Measurements from ENCODE around the gene SLC22A23. TPM values are rescaled to one million over a fixed set of nuclear protein-coding genes. Genes with fewer than 3 reads are reported as not detected.

Gene SLC22A23
- total and polyA plus RNA-seq, 2 of the 4 experiments (the other 2 are of a cell fraction), result 0.72 to 1.6 TPM

GRCh38 chr6:3285732-3286131, 171.1 kb downstream of the SLC22A23 start:
- BruUV-seq (replicated peaks), result no TSS peak
- Histone ChIP-seq H3K4me2 (ENCODE audit: low read depth, low read length) (no peak overlapping the region), H3K27me3 (ENCODE audit: control insufficient read depth, insufficient read depth, low read length) (no peaks in the 10 kb centered on the region; the same call in 1 of the 2 replicates), H3K14ac (replicated peaks; ENCODE audit: low read depth, low read length) (no peak overlapping the region), H4K8ac (ENCODE audit: low read depth in 2 of 2, low read length in 2 of 2) (no peak overlapping the region), H2BK20ac (ENCODE audit: low read depth, low read length) (no peak overlapping the region), H2BK120ac (ENCODE audit: low read depth, low read length) (no peak overlapping the region), H3K4me3 (ENCODE audit: insufficient read depth, low read depth, low read length) (no peak overlapping the region), H2AK9ac (replicated peaks; ENCODE audit: low read depth, low read length, poor library complexity) (no peak overlapping the region), H2BK15ac (ENCODE audit: low read depth, low read length) (no peak overlapping the region), H3K4me1 (ENCODE audit: control insufficient read depth, insufficient read depth, low read length) (peaks cover 18% of the 10 kb centered on the region), H3K23ac (ENCODE audit: low read depth, low read length) (no peak overlapping the region), H3K79me1 (ENCODE audit: low read depth in 1 of 2, low read length in 2 of 2) (no peaks in the 10 kb centered on the region), H3K9me3 (ENCODE audit: control insufficient read depth, insufficient read depth, low read length) (no peaks in the 10 kb centered on the region), H4K20me1 (ENCODE audit: insufficient read depth, low read length) (peaks cover 20% of the 10 kb centered on the region), H4K5ac (ENCODE audit: low read depth, low read length) (no peak overlapping the region), H3K27ac (ENCODE audit: insufficient read depth, low read length) (no peak overlapping the region), H4K91ac (ENCODE audit: insufficient read depth, low read depth, low read length) (no peak overlapping the region), H3K56ac (ENCODE audit: extremely low read depth, insufficient read depth, low read length) (no peak overlapping the region), H2BK5ac (ENCODE audit: low read depth, low read length, poor library complexity, severe bottlenecking) (no peak overlapping the region), H2AFZ (replicated peaks; ENCODE audit: low read length, poor library complexity) (no peak overlapping the region), H2AK5ac (ENCODE audit: low read depth, low read length) (no peak overlapping the region), H3K9ac (ENCODE audit: low read depth, low read length) (no peak overlapping the region), H3K9me1 (ENCODE audit: insufficient read depth, low read length) (peaks cover 7% of the 10 kb centered on the region; the same call in 1 of the 2 replicates), H3K36me3 (ENCODE audit: control insufficient read depth, insufficient read depth, low read length) (no peaks in the 10 kb centered on the region), H3K18ac (ENCODE audit: low read depth, low read length) (no peak overlapping the region), H3K4ac (ENCODE audit: low read depth, low read length) (no peak overlapping the region)
- intact Hi-C loops (cut with micrococcal nuclease) (no loop called here), in situ Hi-C loops (cut with MboI; ENCODE audit: low sequenced_read_pairs) (no loop called here), dilution Hi-C loops (cut with HindIII; ENCODE audit: low sequenced_read_pairs, unreplicated experiment) (no loop called here)
- ChIA-PET POLR2A (ENCODE audit: unreplicated experiment) (no interaction called here), CTCF (interaction anchor here (1.6 kb wide), 1 partner anchor 26 kb away, joined by 3 read pairs; no protein-coding TSS in a partner anchor)
- TF ChIP-seq RFX5 (IDR thresholded peaks at IDR 0.05; ENCODE audit: low read depth, low read length), result no peak
- TF ChIP-seq CEBPB (IDR thresholded peaks at IDR 0.05; ENCODE audit: low read depth, low read length), result no peak
- TF ChIP-seq, protein P1, sequence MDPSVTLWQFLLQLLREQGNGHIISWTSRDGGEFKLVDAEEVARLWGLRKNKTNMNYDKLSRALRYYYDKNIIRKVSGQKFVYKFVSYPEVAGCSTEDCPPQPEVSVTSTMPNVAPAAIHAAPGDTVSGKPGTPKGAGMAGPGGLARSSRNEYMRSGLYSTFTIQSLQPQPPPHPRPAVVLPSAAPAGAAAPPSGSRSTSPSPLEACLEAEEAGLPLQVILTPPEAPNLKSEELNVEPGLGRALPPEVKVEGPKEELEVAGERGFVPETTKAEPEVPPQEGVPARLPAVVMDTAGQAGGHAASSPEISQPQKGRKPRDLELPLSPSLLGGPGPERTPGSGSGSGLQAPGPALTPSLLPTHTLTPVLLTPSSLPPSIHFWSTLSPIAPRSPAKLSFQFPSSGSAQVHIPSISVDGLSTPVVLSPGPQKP (IDR thresholded peaks at IDR 0.05; ENCODE audit: borderline replicate concordance, low read depth, low read length), result no peak
- TF ChIP-seq BHLHE40 (IDR thresholded peaks at IDR 0.05; ENCODE audit: low read depth, low read length), result no peak
- no peak for TF ChIP-seq NFE2L2 (IDR thresholded peaks at IDR 0.05; ENCODE audit: low read depth, low read length)
- no peak for TF ChIP-seq FOS (IDR thresholded peaks at IDR 0.05; ENCODE audit: low read depth, low read length)
- TF ChIP-seq MXI1 (IDR thresholded peaks at IDR 0.05; ENCODE audit: borderline replicate concordance, low read depth, low read length), result no peak
- TF ChIP-seq RAD21 (IDR thresholded peaks at IDR 0.05; ENCODE audit: low read length), result no peak
- TF ChIP-seq MAZ (IDR thresholded peaks at IDR 0.05; ENCODE audit: borderline replicate concordance, low read depth, low read length), result no peak
- TF ChIP-seq RCOR1 (IDR thresholded peaks at IDR 0.05; ENCODE audit: insufficient replicate concordance, low read length), result no peak
- no peak for TF ChIP-seq MAFK (IDR thresholded peaks at IDR 0.05; ENCODE audit: low read depth, low read length)
- TF ChIP-seq, protein P2, sequence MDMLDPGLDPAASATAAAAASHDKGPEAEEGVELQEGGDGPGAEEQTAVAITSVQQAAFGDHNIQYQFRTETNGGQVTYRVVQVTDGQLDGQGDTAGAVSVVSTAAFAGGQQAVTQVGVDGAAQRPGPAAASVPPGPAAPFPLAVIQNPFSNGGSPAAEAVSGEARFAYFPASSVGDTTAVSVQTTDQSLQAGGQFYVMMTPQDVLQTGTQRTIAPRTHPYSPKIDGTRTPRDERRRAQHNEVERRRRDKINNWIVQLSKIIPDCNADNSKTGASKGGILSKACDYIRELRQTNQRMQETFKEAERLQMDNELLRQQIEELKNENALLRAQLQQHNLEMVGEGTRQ (IDR thresholded peaks at IDR 0.05; ENCODE audit: low read depth, low read length), result no peak
- TF ChIP-seq SMC3 (IDR thresholded peaks at IDR 0.05; ENCODE audit: low read depth, low read length), result no peak
- TF ChIP-seq POLR2A (IDR thresholded peaks at IDR 0.05; ENCODE audit: low read depth, low read length), result no peak
- no peak for TF ChIP-seq CTCF (conservative IDR thresholded peaks at IDR 0.05; ENCODE audit: low read depth, low read length)
- no peak for TF ChIP-seq CHD1 (IDR thresholded peaks at IDR 0.05; ENCODE audit: low read depth, low read length)
- WGBS, 2 experiments (ENCODE audit: extremely low coverage in 2 of 2, insufficient read length in 1 of 2), result 81% methylated on average over 9 of the region's 14 CpGs; no CpG with 5 or more reads in 1 of the 2 experiments
- DNase-seq (no peak), ATAC-seq (ENCODE audit: low read depth) (no peak)
